HUDEP-2 (cell line): ENCODE measurements around the gene KY.

ENCODE experiments used
- DNase-seq, 76 experiments: peaks; one replicate each; lab custom pipeline; 2025; ENCODE audit not compliant: unreplicated experiment in 76 of 76; lab: John Stamatoyannopoulos, UW

The KY gene

DNA sequence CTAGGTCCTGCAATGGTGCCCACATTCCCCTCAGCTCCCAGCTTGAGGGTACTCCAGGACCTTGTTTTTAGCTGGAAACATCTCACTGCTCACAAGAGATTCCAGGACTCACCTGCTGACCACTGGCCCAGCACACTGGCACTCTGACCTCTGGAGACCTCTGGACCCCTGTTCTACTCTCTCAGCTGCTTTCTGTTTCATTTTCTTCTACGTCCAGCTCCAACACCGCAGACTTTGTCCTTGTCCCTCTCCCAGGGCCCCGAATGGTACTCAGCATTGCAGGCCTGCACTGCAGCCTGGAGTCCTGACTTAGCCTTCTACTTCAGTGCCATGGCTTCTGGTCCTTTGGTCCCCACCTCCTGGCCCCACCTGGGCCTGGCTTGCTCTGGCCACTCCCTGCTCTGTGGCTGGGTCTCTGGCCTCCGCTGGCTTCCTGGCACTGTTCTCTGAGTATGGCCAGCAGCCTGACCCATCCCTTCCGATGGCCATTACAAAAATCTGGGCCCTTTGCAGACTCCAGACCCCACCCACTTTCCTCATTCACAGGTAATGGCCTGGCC, 27.9 kb downstream of the KY start:
- DNase-seq, result no peak

DNA sequence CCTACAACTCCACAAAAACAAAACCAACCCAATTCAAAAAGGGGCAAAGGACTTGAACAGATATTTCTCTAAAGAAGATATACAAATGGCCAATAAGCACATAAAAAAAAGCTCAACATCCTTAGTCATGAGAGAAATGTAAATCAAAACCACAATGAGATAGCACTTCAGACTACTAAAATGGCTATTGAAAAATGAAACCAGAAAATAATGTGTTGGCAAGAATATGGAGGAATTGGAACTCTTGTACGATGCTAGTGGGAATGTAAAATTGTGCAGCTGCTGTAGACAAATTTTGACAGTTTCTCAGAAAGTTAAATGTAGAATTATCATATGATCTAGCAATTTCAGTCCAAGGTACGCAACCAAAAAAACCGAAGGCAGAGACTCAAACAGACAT, 29.0 kb downstream of the KY start:
- DNase-seq, result no peak

DNA sequence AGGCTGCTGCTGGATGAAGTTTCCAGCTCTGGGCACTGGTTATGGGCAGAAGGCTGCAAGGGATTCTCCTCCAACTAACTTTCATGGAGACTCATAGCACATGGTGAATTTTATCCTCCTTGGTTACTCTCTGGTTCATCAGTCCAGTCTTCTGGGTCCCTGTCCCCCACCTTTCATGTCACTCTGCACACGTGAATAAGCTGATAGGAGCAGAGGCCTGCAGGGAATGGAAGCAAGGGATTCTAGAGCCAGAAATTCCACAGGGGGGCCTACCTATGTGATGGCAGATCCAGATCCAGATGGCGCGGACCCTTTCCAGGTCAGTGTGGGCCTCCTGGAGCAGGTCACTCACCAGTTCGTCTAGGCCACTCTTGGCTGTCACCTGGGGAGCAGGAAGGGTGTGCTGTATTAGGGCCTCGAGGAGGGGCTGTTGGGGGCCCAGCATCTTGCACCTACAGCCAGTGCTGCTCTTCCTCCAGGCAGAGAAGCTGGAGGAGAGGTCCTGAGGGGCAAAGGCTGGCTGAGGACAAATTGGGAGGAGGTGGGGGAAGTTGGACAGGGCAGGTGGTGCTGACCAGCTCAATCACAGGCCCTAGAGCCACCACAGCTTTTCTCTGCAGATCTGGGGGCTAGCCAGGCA, 30.2 kb downstream of the KY start:
- no peak for DNase-seq

DNA sequence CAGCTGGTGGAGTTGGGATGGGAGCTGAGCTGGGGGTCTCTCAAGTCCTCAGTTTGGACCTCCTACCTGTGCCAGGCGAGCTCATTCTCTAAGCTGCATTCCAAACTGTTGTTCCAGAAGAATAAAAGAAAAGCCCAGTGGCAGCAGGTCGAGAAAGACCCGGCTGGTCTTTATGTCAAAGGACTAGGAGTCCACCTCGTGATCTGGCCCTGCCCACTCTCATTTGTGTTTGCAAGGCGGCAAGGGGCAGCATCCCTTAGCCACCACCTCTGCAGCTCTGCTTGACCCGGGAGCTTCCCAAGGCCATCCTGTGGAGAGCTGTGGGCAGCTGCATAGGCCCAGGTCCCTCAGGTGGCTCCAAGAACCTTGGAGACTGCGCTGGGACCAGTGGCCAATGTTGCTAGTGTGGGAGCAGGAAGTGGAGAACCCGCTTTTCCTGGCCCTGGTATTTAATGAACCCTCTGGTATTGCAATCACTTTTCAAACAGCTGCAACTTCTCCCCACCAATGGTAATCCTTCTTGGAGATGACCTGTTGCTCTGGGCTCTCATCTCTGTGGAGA, 30.9 kb downstream of the KY start:
- DNase-seq, result no peak

DNA sequence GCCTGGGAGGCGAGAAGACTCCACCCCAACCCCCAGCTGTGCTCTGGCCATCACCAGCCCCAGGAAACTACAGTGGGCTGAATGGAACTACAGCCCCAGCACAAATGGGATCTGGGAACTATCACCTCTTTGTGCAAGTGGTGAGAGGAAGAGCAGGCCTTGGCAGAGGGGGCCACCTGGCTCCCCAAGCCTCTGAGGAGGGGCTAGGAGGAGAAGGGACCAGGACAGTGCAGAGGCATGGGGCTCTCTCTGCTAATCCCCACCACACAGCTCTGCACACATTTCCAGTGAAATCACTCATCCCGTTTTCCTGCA, 31.6 kb downstream of the KY start:
- no peak for DNase-seq

DNA sequence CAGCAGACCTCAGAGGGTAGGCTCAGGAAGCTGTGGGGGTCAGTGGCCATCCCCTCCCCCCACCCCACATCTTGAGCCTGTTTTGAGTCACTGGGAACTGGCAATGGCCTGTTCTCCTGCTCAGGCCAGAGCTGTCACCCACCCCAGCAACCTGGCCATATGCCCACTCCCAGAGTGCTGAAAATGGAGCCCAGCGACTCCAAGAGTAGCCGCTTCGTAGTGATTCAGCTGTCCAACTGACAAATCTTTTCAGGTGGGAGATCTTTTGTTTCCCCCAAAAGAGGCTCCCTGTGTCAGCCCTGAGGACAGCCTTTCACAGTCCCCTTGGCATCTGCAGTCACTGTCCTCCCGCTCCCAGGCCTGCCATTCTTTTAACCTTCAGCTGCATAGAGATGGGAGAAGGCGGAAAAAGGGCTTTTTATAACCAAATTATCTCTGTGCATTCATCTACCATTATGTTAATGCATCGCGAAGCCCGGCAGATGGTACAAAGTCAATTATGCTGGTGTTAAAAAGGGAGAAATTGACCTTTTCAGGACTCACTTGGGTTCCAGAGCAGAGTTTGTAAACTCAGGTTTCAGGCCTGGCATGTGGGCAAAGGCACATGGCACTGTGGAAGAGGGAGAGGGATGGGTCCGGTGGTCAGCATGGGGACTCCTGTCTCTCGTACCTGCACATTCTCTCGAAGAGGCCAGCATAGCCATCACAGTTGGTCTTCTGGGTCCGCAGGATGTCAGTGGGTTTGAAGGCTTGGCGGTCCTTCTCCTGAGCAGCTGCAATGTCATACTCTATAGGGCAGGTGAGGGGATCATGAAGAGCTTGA, 32.1 kb downstream of the KY start:
- no peak for DNase-seq

DNA sequence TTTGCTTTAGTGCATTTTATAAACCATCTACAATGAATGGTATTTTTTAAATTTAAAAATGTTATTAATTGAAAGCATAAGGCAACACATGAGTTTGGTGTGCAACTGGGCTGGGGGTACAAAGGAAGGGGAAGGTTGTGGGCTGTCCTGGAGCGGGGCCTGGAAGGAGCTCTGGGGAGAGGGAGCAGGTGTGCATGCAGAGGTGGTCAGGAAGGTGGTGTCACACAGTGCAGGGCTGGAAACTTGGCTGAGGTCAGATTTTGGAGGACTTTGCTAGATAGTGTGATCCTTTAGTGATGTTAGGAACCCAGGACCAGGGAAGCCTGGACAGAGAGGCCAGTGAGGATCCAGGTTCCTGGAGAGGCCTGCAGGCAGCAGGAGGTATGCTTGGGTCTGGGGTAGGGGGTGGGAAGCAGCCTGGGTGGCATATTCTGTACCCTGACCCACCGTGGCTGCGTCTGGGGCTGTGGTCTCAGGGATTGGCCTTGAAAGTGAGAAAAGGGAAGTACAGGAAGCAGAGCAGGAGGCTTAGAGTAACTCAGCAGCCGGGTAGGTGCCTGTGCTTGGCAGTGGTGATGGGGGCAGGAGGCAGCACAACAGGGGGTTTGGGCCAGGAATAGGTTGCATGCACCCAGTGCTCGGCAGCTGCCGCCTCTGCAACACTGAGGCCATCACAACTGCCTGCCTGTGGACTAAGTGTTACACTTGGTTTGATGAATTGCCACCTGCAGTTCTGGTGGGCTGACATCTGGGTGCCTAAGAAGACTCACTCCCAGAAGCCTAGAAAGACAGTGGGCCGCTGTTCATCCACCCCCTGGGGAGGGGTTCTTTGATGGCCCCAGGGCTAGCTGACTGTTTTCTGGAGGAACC, 33.0 kb downstream of the KY start:
- no peak for DNase-seq

DNA sequence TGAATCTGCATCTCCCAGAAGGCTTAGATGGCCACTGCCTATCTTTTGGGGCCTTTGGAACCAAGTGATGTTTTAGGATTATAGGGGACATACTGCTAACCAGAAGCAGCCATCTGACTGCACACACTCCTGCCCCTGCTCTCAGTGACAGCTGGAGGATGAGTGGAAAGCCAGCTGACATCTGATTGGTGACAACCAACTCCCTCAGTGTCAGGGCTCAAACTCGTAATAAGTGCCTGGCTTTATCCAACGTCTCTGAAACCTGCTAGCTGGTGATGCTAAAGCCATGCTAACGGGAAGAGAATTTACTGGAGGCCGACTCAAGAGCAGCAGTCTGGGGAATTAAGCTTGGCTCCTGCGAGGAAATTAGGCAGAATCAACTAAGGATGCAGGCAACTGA, 35.1 kb downstream of the KY start:
- DNase-seq, result no peak

DNA sequence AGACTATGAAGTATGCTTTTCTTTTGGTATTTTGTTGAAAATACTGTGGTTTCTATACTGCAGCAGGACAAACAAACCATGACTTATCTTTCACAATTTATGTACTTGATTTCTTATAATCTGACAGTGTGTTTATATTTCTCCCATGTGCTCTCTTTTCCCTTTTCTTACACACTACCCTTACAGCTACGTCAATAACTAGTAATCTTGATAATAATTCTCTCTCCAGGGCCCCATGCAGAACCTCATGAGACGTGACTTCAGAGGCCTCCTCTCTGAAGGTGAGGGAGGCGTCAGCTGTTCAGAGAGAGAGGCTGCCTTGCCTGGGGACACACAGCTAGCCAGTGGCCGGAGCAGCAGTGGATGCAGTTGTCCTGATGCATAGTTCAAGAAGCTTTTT, 35.9 kb downstream of the KY start:
- no peak for DNase-seq

DNA sequence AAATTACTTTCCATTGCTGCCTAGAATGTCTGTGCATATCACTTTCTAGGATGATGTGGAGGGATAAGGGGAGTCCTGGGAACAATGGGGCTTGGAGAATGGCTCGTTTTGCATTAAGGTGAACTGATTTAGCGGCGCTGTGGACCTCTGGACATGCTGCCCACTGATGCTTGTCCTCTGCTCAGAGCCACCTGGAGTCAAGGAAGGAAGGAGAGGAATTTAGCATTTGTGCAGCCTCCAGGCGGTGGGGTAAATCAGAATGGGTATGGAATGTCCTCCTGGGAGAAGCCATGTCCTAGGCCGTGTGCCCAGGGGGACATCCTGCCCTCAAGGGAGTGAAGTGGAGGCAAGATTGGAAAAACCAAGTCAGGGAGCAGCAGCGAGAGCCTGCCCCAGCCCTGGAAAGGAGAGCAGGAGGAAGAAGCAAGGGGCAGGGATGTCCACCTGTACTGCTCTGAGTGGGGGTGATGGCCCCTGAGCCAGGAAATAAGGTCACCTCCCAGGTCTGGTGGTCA, 37.8 kb downstream of the KY start:
- no peak for DNase-seq

DNA sequence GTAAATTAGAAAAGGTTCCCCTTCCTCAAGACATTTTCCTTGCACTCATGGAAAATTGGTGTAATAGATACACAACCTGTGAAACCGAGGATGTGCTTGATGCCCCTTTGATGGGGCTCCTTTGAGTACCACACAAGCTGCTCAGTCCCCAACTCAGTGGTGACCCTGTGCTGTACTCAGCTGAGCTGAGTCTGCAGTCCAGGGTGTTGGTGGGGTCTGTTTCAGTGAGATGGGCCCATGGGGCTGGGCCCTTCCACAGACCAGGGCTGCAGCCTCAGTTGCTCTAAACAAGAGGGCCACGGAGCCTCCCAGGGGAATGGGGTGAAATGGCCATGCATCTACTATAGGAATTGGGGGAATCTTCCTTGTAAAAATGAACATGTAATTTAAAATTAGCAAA, 39.3 kb downstream of the KY start:
- DNase-seq, result no peak

DNA sequence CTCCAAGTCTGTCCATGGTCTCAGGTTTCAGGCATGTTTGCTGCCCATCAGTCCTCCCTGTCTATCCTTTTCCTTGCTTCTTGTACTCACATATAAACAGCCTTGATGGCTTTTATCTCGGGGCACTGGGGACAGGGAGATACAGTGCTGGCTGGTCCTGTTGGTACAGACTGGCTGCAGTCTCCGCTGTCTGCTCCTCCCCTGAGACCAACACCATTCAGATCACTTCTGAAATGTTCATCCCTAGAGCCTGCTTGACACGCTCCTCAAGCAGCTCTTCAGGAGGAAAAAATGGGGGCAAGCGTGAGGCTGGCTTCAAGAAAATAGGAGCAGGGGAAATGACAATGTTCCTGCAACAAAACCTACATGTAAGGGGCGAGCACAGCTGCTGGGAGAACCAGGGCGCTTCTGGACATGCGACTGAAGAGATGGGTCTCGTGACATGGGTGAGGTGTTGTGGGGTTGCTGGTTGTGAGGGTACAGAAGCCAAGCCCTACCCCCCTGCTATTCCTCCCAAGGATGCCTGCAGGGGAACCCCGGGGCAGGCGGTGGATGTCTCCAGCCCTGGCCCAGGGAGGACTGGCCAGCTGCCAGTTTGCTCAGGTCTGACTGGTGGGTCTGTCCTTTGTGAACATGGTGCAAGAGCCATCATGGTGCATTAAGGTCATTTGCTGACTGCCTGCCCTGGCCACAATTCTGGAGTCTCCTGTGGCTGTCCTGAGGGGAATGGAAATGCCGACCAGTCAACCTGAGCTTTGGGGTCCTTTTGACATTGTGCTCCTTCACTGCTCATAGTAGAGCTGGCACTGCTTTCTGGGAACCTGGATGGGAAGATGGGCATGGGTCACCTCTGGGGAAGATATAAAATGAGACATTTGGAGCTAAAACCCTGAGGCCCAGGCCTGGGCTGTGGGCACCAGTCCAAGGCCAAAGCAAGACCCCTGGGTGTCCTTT, 40.1 kb downstream of the KY start:
- no peak for DNase-seq

DNA sequence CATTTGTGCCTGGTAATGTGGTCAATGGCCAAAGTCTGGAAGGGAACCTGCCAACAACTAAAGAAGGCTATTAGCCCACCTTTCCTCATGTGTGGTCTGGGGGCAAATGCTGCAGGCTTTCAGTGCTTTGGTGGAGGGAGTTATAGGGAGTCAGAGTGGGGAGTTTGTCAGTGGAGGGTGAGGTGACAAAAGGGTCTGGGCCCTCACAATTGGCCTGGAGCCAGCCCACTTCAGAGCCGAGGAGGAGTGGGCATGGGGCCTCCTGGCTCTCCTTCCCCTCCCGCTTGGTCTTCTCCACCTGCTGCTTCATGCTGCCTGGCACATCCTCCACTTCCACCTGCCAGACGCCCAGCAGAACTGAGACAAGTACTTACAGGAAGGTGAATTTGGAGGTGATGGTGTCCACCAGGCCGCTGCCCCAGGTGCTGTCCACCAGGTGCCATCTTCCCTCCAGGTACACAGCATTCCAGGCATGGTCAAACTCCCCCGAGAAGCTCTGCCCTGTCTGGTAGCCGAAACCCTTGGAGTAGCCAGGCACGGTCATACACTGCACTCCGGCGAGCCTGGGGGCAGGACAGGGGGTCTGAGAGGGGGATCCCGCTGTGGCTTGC, 40.9 kb downstream of the KY start:
- no peak for DNase-seq

DNA sequence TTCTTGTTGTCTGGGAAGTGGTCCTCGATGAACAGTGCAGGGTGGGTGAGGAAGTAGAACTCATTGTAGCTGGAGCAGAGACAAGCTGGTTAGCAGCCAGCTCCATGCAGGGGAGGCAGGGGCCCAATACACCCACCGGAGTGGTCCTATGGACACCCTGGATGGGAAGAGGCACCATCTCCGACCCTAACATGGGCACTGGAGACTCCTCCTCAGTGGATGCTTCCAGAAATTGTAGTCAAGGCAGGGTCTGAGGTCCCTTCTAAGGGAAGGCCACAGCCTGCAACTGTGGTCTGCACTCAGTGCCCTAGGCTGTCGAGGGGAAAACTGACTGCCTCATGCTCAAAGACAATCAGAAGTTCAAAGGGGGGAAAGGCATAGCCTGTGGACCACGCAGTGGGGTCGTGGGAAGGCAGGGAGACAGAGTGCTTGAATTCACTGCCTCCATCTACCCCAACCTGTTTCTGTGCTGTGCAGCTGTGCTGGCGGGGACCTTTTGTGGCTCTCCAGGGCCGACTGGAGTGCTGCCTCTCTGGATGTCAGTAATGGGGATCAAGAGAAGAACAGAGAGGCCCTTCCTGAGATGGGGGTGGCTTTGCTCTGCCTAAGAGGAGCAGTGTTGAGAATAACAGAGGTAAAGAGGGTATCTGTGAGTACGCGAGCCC, 41.9 kb downstream of the KY start:
- DNase-seq, result no peak

DNA sequence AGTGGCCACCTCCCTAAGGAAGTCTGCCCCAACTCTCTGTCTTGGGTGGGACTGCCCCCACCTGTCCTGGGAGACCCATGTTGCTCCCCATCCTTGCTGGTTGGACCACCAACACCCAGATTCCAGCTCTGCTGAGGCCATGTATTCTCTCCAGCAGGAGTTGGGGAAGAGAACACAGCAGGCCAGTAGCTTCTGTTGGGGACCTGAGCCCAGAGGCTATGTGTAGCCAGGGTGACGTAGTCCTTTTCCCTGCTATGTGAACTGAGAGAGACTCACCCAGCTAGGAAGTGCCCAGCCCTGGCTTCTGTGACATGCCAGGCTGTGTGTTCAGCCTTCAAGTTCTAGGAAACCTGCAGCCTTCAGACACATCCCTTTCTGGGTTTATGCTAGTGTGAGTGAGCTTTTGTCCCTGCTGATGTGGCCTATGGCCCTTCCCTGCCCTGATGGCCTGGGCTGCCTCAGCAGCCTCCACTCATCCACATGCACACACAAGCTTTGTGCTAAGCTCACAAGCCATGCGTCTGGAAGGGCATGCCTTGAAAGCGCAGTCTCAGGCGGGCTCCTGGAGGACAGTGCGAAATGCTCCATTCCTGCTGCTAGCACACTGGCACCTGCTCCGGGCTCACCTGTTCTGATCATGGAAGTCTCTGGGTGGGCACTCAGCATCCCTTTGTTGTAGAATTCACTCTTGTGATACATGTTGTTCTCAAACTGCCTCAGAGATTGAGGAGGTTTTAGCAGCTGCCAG, 42.6 kb downstream of the KY start:
- no peak for DNase-seq

DNA sequence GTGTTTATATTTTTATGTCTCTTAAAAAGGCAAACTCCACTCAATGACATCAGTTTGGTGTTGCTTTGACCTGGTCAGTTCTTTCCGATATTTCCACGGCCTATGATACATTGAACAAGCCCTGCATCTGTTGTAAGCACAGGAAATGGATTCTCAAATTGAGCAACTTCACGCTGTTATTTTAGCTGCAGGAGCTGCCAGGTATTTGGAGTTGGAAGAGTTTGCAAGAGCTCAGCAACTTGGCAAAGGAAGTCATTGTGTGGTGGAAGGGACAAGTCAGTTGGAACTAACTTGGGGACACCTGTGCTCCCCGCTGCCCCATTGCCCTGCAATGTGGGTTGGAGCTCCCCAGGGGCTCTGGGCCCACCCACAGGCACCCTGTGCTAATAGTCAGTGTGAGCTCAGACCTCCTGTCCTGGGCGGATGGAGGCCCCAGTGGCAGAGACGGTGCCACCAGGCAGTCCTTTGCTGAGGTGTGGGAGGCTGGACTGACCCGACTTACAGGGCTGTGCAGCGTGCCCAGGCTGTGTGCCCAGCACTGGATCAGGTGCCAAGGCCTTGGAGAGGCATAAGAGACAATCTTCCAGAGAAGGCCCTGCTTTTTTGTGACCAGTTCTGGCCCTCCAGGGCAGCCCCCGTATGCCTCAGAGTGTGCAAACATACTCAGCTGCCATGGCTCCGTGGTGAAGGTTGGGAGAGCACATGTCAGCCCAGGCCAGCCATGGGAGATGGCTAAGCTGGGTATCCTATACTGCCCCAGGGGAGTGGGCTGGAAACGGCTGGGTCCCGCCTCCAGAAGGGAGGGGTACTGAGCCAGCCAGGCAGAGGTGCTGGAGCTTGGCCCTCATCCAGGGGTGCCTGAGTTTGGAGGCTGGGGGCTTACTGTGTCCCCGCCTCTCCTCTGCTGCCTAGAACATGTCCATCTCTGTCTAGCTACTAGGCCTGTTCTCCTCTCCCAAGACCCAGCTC, 43.5 kb downstream of the KY start:
- no peak for DNase-seq
